Ovary (tissue), 9 donors: ENCODE data around the gene C5orf52. TPM values are rescaled to one million over a fixed set of nuclear protein-coding genes. Genes with fewer than 3 reads are reported as not detected.
"Not testable (repeated sequence)": the region's sequence is repeated elsewhere in the genome, so short reads cannot be mapped to it uniquely, and the experiment has no call there.

ENCODE experiments used
- DNase-seq, 5 donors: peaks; one replicate each; pipeline ENCODE4 v3.0.0-alpha.2; 2019 to 2020
- H3K27ac ChIP-seq, 2 donors: fragments of 200-600 bp; one replicate each; pipeline versions ENCODE4 v1.5.1 to v1.8.0; 2019 to 2022
- H3K27me3 ChIP-seq: fragments of 200-600 bp; one replicate; pipeline ENCODE4 v1.8.0; 2022
- H3K36me3 ChIP-seq: fragments of 200-600 bp; sonication (generic); one replicate; pipeline ENCODE4 v1.5.1; 2019
- H3K4me1 ChIP-seq: one replicate; pipeline ENCODE4 v1.8.1; 2013; ENCODE audit warnings: mild to moderate bottlenecking, moderate library complexity; ENCODE audit not compliant: insufficient read depth
- H3K4me3 ChIP-seq: fragments of 200-600 bp; sonication (generic); one replicate; pipeline ENCODE4 v1.5.1; 2017
- H3K9me3 ChIP-seq, 2 donors: fragments of 200-600 bp in 1 of 2; sonication (generic) in 1 of 2; one replicate each; pipeline versions ENCODE4 v1.5.1 to v1.8.1; 2013 to 2019; ENCODE audit warnings: mild to moderate bottlenecking in 1 of 2, moderate library complexity in 1 of 2
- CTCF ChIP-seq, 3 donors: fragments of 450-650 bp in 2 of 3; fragments of 200-600 bp in 1 of 3; IDR thresholded peaks; one replicate each; pipeline versions ENCODE4 v1.5.1 to v1.8.0; 2016 to 2022; ENCODE audit warnings: antibody characterized with exemption in 3 of 3, mild to moderate bottlenecking in 1 of 3
- EP300 ChIP-seq: sonication (generic); formaldehyde crosslinking; IDR thresholded peaks from one replicate; pipeline ENCODE4 v1.6.1; 2017; ENCODE audit warnings: antibody characterized with exemption
- POLR2A ChIP-seq: fragments of 450-650 bp; IDR thresholded peaks from one replicate; pipeline ENCODE4 v1.6.1; 2017; ENCODE audit warnings: antibody characterized with exemption, mild to moderate bottlenecking, moderate library complexity
- WGBS, 3 donors: extraction: QIAGEN DNeasy Blood & Tissue Kit in 1 of 3; methylation state at CpG; one replicate each; pipeline versions ENCODE4 v1.1.5 to v1.1.7; 2013 to 2017; 5-methylcytosine and 5-hydroxymethylcytosine counted together
- intact Hi-C, 4 donors: fragments of 100-400 bp; cut with DNase I; formaldehyde crosslinking; loops; one replicate each; pipeline versions ENCODE4 v1.11.0 to v1.15.1; 2022 to 2023
- polyA plus RNA-seq, 2 donors: library from polyadenylated mRNA; stranded (reverse); fragments of 200-250 nt in 1 of 2; fragments of 350-450 nt in 1 of 2; fragmentation: Illumina TruSeq in 1 of 2; extraction: RNeasy Lipid Tissue Mini Kit (QIAGEN cat#74804) in 1 of 2; gene quantifications; one replicate each; pipeline ENCODE4 v1.2.3, GENCODE V29; 2013 to 2014
- total RNA-seq, 7 donors: library from RNA; depleted of rRNA in 2 of 7; stranded (reverse); fragments of >200 nt in 2 of 7; fragmentation: NEBNext Ultra II Directional in 3 of 7; extraction: Animal tissue kit (Norgen Biotek cat#: 25700) in 3 of 7; gene quantifications; one replicate each; pipeline versions ENCODE4 v1.1.0 to v1.2.4, GENCODE V29; 2016 to 2023
- donor health status: DM: no; HTN: no; CAD: no; lungs with moderate emphysema.
- donor health status: DM: no; HTN: no; CAD: no.
- donor health status: Bipolar disorder and iron deficiency.
- donor health status: DM: yes; HTN: yes; CAD: no.
- donor health status: DM: no; HTN: no; CAD: no.
- donor health status: DM: yes; HTN: yes; CAD: no.

The C5orf52 gene
- total and polyA plus RNA-seq, 9 donors = not detected

- TF ChIP-seq CTCF (IDR thresholded peaks at IDR 0.05) (no peak), POLR2A (no peak), EP300 (no peak)
- no peak for DNase-seq
- no peak overlapping the region for H3K4me3 ChIP-seq
- WGBS, 3 donors = 70 to 74% (median 74%) methylated on average over 52 of the region's 52 CpGs
- no peaks in the 10 kb centered on the region for H3K9me3 ChIP-seq
- H3K27ac ChIP-seq = no peak overlapping the region
- intact Hi-C loops = loop anchor here in 1 of 4 donors (5.0 kb wide), 1 partner anchor 278 kb away; no protein-coding TSS in a partner anchor
- H3K4me1 ChIP-seq = no peaks in the 10 kb centered on the region
- no peaks in the 10 kb centered on the region for H3K27me3 ChIP-seq
- H3K36me3 ChIP-seq = no peaks in the 10 kb centered on the region
These were observed 18.8 kb downstream of the C5orf52 start for GRCh38 chr5:157689942-157690689.

- no peak for TF ChIP-seq EP300
- TF ChIP-seq CTCF (IDR thresholded peaks at IDR 0.05) = no peak
- TF ChIP-seq POLR2A = no peak
- H3K4me1 ChIP-seq = no peaks in the 10 kb centered on the region
- H3K27ac ChIP-seq = no peak overlapping the region
- no peaks in the 10 kb centered on the region for H3K9me3 ChIP-seq
- H3K36me3 ChIP-seq = no peaks in the 10 kb centered on the region
- WGBS, 3 donors = 63 to 85% (median 67%) methylated on average over 53 of the region's 53 CpGs
- no peak overlapping the region for H3K4me3 ChIP-seq
- H3K27me3 ChIP-seq = no peaks in the 10 kb centered on the region
- DNase-seq = no peak
- intact Hi-C loops = loop anchor here in 1 of 4 donors (5.0 kb wide), 1 partner anchor 279 kb away; no protein-coding TSS in a partner anchor
These were observed 19.5 kb downstream of the C5orf52 start for GRCh38 chr5:157690690-157691433.

- not testable (repeated sequence) for H3K9me3 ChIP-seq, H3K4me1 ChIP-seq, H3K27me3 ChIP-seq, H3K4me3 ChIP-seq, DNase-seq, H3K27ac ChIP-seq, H3K36me3 ChIP-seq
- WGBS, 3 donors = 84 to 94% (median 89%) methylated on average over 18 to 25 of the region's 25 CpGs
- intact Hi-C loops = loop anchor here in 1 of 4 donors (5.0 kb wide), 1 partner anchor 282 kb away; no protein-coding TSS in a partner anchor
These were observed 22.5 kb downstream of the C5orf52 start for GRCh38 chr5:157693816-157694215.

GRCh38 chr5:157696154-157696553, 24.8 kb downstream of the C5orf52 start:
- intact Hi-C loops, H3K27me3 ChIP-seq, H3K27ac ChIP-seq, H3K9me3 ChIP-seq, DNase-seq, H3K4me3 ChIP-seq, H3K4me1 ChIP-seq, H3K36me3 ChIP-seq: not testable (repeated sequence)
- 83 to 86% (median 86%) methylated on average over 3 of the region's 3 CpGs for WGBS, 3 donors

GRCh38 chr5:157698674-157699073, 27.3 kb downstream of the C5orf52 start:
- whole genome bisulfite sequencing, 3 donors = 69 to 77% (median 70%) methylated on average over 4 of the region's 4 CpGs
- H3K9me3 ChIP-seq, H3K4me1 ChIP-seq, intact Hi-C loops, H3K4me3 ChIP-seq, DNase-seq, H3K36me3 ChIP-seq, H3K27ac ChIP-seq, H3K27me3 ChIP-seq: not testable (repeated sequence)

- intact Hi-C loops = no loop called here
- 65 to 81% (median 69%) methylated on average over 3 of the region's 3 CpGs for WGBS, 3 donors
- no peak for TF ChIP-seq EP300
- no peak for TF ChIP-seq POLR2A
- Histone ChIP-seq H3K27ac (no peak overlapping the region), H3K27me3 (no peaks in the 10 kb centered on the region), H3K36me3 (no peaks in the 10 kb centered on the region), H3K4me1 (no peaks in the 10 kb centered on the region), H3K9me3 (no peaks in the 10 kb centered on the region), H3K4me3 (no peak overlapping the region)
- DNase-seq = no peak
These were observed 32.4 kb downstream of the C5orf52 start for GRCh38 chr5:157703736-157704135.
